ENCODE results near the gene PRSS50. TPM values are rescaled to one million over a fixed set of nuclear protein-coding genes. Genes with fewer than 3 reads are reported as not detected.

The PRSS50 gene
- total RNA-seq, 1 experiment from 2014 or later = not detected

DNA sequence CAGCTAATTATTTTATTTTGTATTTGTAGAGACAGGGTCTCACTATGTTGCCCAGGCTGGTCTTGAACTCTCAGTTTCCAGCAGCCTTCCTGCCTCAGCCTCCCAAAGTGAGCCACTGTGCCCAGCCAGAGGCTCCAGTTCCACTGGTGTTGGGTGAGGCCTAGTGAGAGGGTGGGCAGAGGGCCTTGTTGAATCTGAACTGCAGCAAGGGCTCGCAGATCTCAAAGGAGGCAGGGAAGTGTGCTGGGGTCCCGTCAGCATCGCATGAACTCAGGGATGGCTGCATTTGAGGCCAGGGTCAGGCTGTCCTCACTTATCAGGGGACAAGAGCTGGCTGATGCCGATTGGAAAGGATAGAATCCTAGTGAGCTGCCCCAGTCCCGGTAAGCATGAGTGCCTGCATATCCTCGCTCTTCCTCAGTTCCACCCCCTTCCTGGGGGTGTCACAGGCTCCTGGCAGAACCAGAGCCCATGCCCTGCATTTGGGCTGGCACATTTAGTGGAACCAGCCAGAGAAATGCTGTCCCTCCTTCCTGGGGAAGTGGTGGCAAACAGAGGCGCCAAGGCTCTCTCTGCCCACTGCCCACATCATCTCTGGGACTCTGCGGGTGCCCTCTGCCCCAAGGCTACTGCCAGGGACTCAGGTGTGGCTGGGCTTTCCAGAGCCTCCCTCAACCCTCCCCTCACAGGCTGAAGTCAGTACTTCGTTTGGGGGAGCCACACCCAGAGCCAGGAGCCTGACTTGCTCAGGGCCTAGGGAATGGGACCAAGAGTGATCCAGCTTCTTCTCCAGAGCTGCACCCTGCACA lies 48.3 kb downstream of the PRSS50 start:
- no peaks in the 10 kb centered on the region for H3K36me3 ChIP-seq (ENCODE audit: control insufficient read depth, insufficient read depth, low read length)
- TF ChIP-seq, protein P1, sequence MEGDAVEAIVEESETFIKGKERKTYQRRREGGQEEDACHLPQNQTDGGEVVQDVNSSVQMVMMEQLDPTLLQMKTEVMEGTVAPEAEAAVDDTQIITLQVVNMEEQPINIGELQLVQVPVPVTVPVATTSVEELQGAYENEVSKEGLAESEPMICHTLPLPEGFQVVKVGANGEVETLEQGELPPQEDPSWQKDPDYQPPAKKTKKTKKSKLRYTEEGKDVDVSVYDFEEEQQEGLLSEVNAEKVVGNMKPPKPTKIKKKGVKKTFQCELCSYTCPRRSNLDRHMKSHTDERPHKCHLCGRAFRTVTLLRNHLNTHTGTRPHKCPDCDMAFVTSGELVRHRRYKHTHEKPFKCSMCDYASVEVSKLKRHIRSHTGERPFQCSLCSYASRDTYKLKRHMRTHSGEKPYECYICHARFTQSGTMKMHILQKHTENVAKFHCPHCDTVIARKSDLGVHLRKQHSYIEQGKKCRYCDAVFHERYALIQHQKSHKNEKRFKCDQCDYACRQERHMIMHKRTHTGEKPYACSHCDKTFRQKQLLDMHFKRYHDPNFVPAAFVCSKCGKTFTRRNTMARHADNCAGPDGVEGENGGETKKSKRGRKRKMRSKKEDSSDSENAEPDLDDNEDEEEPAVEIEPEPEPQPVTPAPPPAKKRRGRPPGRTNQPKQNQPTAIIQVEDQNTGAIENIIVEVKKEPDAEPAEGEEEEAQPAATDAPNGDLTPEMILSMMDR (IDR thresholded peaks at IDR 0.05; ENCODE audit: insufficient read depth in 1 of 2, low read depth in 1 of 2, low read length in 1 of 2, severe bottlenecking in 1 of 2, unreplicated experiment in 1 of 2) = no peak
- H3K4me1 Mint-ChIP-seq (ENCODE audit: low read depth, unreplicated experiment) = no peaks in the 10 kb centered on the region
- BruUV-seq (replicated peaks) = no TSS peak
- intact Hi-C loops (cut with micrococcal nuclease; ENCODE audit: unreplicated experiment) = no loop called here
- no peaks in the 10 kb centered on the region for H3K9me3 ChIP-seq
- no peak overlapping the region for H3K27ac Mint-ChIP-seq (ENCODE audit: unreplicated experiment)
- POLR2A ChIA-PET = interaction anchor here (0.5 kb wide), 1 partner anchor 30 kb away, joined by 9 read pairs; no protein-coding TSS in a partner anchor
- H3K4me3 Mint-ChIP-seq (ENCODE audit: unreplicated experiment) = no peak overlapping the region
- no peak overlapping the region for H3K4me3 ChIP-seq (ENCODE audit: low read depth, low read length)
- peak in 1 of 2 experiments; percentile 20 for DNase-seq
- CTCF ChIA-PET = no interaction called here
- H3K36me3 Mint-ChIP-seq (ENCODE audit: insufficient read depth, unreplicated experiment) = no peaks in the 10 kb centered on the region
- no peaks in the 10 kb centered on the region for H3K27me3 Mint-ChIP-seq (ENCODE audit: insufficient read depth, unreplicated experiment)
- H3K4me1 ChIP-seq = no peaks in the 10 kb centered on the region
- no peaks in the 10 kb centered on the region for H3K27me3 ChIP-seq (replicated peaks; ENCODE audit: control insufficient read depth, insufficient read depth, low read length)
- no peaks in the 10 kb centered on the region for H3K9me3 Mint-ChIP-seq (ENCODE audit: unreplicated experiment)

DNA sequence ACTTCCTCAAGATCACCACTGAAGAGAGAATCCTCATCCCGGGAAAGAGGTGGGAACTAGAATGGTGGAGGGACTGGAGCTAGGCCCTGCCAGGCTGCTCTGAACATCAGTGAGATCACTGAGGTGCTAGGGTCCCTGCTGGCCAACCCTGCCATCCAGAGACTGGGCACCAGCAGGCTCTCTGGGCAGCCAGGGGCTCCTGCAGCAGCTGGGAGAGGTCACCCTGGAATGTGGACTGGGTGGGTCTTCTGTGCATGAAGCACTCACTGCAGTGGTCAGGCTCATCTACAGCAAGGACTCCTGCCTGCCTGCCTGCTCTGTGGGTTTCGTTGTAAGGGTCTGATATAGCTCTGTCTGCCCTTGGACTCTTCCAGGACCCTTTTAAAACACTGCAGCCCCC lies 49.1 kb downstream of the PRSS50 start:
- no peak overlapping the region for H3K4me3 ChIP-seq (ENCODE audit: low read depth, low read length)
- no peaks in the 10 kb centered on the region for H3K27me3 Mint-ChIP-seq (ENCODE audit: insufficient read depth, unreplicated experiment)
- intact Hi-C loops (cut with micrococcal nuclease; ENCODE audit: unreplicated experiment) = no loop called here
- no peaks in the 10 kb centered on the region for H3K9me3 Mint-ChIP-seq (ENCODE audit: unreplicated experiment)
- no peaks in the 10 kb centered on the region for H3K9me3 ChIP-seq
- DNase-seq = peak in 1 of 2 experiments; percentile 28
- no peaks in the 10 kb centered on the region for H3K36me3 Mint-ChIP-seq (ENCODE audit: insufficient read depth, unreplicated experiment)
- POLR2A ChIA-PET = interaction anchor here (0.5 kb wide), 1 partner anchor 31 kb away, joined by 9 read pairs; no protein-coding TSS in a partner anchor
- H3K4me3 Mint-ChIP-seq (ENCODE audit: unreplicated experiment) = no peak overlapping the region
- TF ChIP-seq, protein P1 (IDR thresholded peaks at IDR 0.05; ENCODE audit: insufficient read depth in 1 of 2, low read depth in 1 of 2, low read length in 1 of 2, severe bottlenecking in 1 of 2, unreplicated experiment in 1 of 2) = no peak
- H3K36me3 ChIP-seq (ENCODE audit: control insufficient read depth, insufficient read depth, low read length) = no peaks in the 10 kb centered on the region
- H3K27ac Mint-ChIP-seq (ENCODE audit: unreplicated experiment) = no peak overlapping the region
- no peaks in the 10 kb centered on the region for H3K4me1 ChIP-seq
- H3K27me3 ChIP-seq (replicated peaks; ENCODE audit: control insufficient read depth, insufficient read depth, low read length) = no peaks in the 10 kb centered on the region
- BruUV-seq (replicated peaks) = no TSS peak
- H3K4me1 Mint-ChIP-seq (ENCODE audit: low read depth, unreplicated experiment) = no peaks in the 10 kb centered on the region
- CTCF ChIA-PET = no interaction called here

DNA sequence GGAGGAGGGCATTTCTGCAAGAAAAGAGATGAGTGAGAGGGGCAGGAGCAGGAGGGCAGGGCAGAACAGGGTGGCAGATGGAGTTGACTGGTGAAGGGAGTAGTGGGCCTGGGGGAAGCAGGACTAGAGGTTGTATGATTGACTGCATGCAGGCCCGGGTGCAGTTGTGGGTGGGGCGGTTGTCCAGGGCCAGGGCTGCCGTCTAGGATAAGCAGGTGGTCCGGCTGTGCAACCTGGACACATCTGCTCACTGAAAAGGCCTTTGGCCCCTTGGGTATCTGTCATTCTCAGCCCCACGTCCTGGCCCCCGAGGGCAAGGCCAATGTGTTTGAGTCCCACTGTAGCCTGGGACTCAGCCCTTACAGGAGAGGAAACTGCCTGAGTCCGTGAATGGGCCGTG lies 49.6 kb downstream of the PRSS50 start:
- TF ChIP-seq, protein P1 (IDR thresholded peaks at IDR 0.05; ENCODE audit: insufficient read depth in 1 of 2, low read depth in 1 of 2, low read length in 1 of 2, severe bottlenecking in 1 of 2, unreplicated experiment in 1 of 2) = no peak
- H3K4me1 Mint-ChIP-seq (ENCODE audit: low read depth, unreplicated experiment) = no peaks in the 10 kb centered on the region
- CTCF ChIA-PET = no interaction called here

More for the DNA sequence above, 49.6 kb downstream of the PRSS50 start:
- Mint-ChIP-seq H3K27me3 (ENCODE audit: insufficient read depth, unreplicated experiment) (no peaks in the 10 kb centered on the region), H3K4me3 (ENCODE audit: unreplicated experiment) (no peak overlapping the region), H3K36me3 (ENCODE audit: insufficient read depth, unreplicated experiment) (no peaks in the 10 kb centered on the region), H3K27ac (ENCODE audit: unreplicated experiment) (no peak overlapping the region), H3K9me3 (ENCODE audit: unreplicated experiment) (no peaks in the 10 kb centered on the region)
- Histone ChIP-seq H3K4me3 (ENCODE audit: low read depth, low read length) (no peak overlapping the region), H3K9me3 (no peaks in the 10 kb centered on the region), H3K4me1 (no peaks in the 10 kb centered on the region), H3K27me3 (replicated peaks; ENCODE audit: control insufficient read depth, insufficient read depth, low read length) (no peaks in the 10 kb centered on the region), H3K36me3 (ENCODE audit: control insufficient read depth, insufficient read depth, low read length) (no peaks in the 10 kb centered on the region)
- intact Hi-C loops (cut with micrococcal nuclease; ENCODE audit: unreplicated experiment) = no loop called here
- BruUV-seq (replicated peaks) = no TSS peak
- POLR2A ChIA-PET = no interaction called here
- peak in 1 of 2 experiments; percentile 21 for DNase-seq
